ENCODE data around the gene ITPA.

DNA sequence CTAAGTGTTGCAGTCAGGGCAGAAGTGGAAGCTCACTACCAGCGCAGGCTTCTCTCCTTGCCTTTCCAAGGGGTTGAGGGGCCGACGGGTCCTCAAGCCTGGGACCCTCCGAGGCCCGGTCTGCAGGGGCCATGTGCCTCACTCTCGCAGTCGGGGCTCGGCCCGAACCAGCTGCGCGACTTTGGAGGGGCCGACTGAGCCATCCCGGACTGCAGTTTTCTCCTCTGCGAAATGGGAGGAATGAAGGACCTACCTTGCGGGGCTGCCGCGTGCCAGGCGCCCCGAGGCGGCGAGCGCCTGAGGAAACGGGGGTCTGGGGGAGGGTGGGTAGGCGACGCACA is 41.6 kb upstream of the ITPA start:
- TF ChIP-seq, protein P1, sequence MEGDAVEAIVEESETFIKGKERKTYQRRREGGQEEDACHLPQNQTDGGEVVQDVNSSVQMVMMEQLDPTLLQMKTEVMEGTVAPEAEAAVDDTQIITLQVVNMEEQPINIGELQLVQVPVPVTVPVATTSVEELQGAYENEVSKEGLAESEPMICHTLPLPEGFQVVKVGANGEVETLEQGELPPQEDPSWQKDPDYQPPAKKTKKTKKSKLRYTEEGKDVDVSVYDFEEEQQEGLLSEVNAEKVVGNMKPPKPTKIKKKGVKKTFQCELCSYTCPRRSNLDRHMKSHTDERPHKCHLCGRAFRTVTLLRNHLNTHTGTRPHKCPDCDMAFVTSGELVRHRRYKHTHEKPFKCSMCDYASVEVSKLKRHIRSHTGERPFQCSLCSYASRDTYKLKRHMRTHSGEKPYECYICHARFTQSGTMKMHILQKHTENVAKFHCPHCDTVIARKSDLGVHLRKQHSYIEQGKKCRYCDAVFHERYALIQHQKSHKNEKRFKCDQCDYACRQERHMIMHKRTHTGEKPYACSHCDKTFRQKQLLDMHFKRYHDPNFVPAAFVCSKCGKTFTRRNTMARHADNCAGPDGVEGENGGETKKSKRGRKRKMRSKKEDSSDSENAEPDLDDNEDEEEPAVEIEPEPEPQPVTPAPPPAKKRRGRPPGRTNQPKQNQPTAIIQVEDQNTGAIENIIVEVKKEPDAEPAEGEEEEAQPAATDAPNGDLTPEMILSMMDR (IDR thresholded peaks at IDR 0.05), result no peak
- no peak for TF ChIP-seq POLR2A (IDR thresholded peaks at IDR 0.05)
